GM19238 (cell line): Measurements from ENCODE around the gene C19orf81.

Experiments used
- DNase-seq: peaks from one replicate; pipeline ENCODE4 v3.0.0; 2011; ENCODE audit warnings: low spot score; ENCODE audit not compliant: insufficient read length

The C19orf81 gene

DNA sequence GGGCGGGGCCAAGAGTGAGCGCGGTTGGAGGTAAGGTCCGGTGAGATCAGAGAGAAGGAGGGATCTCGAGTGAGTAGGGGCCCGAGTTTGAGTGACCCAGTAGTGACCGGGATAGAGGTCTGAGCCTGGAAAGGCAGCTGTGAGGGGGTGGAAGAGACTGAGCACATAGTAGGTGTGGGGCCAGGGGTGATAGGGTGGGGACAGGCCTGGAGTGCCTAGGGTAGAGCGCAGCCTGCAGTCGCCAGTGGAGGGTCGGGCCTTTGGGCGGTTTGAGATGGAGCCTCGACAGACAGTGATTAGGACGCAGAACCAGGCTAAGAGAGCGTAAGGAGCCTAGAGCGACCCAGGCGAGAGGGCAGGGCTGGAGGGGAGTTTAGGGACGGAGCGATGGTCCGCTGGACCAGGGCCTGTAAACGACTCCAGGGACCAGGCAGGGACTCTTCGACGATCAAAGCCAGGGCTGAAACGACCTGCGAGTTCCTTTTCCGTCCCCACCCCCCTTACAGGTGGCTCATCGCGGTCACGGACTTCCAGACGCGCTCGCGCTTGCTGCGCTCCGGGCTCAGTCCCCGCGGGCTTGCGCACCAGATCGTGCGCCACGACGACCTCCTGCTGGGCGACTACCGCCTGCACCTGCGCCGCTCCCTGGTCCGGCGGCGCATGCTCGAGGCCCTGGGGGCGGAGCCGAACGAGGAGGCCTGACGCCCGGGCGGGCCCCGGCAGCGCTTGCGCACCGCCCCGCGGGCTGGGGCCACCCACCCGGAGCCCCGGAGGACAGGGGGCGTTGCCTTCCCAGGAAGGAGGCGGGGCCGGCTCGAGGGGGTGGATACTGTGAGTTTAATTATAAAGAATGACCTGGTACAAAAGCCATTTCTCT is 9.4 kb downstream of the C19orf81 start:
- no peak for DNase-seq

DNA sequence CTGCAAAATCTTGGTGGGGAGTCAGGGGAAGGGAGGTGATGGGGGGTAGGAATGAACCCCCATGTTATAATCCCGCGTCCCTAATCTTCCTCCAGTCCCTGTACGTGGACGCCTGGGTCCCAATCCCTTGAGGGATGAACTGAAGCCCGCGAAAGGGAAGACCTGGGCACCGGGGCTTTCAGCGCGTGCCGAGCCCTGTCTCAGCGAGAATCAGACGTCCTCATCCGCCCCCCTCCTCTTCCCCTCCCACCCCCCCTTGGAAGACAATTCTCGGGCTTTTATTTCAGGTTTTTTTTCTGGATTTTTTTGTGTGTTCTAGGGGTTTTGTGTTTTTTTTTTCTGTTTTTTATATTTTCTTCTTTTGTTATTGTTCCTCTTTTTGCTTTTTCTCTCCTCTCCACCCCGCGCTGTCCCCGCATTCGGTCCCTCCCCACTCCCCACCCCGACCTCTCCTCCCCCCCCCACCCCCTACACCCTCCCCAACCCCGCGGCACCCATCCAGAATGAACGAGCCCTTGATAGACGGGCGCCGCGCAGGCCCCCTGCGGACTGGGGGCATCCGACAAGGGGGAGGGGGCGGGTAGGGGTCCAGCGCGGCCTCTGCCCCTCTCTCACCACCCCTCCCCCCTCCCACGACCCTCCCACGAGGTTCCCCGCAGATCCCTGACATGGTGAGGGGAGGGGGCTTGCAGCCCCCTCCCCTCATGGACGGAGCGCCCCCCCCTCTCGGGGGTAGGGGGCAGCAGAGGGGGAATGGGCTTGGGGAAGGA is 10.3 kb downstream of the C19orf81 start:
- no peak for DNase-seq

DNA sequence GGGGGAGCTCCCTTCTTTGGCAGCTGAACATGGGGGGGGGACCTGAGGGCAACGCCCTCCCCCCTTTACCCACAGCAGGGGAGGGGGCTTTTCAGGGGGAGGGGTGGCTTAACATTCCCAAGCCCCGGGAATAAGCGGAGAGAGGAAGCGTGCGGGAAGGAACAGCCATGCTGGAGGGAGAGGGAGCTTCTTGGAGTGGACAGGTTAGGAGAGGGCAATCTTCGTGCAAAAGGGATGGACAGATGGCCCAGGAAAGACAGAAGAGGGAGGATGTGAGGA is 10.8 kb downstream of the C19orf81 start:
- DNase-seq, result no peak

DNA sequence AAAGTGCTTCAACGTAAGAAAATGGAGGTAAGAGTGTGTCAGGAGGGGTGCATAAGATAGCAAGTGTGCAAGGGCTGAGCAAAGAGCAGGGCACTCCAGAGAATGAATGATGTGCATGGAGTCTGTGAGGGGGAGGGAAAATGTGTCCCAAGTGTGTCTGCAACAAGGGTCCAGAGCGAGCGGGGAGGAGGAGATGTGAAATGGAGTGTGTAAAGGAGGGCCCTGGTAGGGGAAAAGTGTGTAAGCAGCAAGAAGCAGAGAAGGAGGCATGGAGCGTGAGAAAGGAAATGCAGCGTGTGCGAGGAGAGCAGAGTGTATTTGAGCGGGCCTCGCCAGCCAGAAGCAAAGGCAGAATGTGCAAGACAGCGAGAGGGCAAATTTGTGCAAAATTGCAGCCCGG is 11.8 kb downstream of the C19orf81 start:
- DNase-seq, result no peak

DNA sequence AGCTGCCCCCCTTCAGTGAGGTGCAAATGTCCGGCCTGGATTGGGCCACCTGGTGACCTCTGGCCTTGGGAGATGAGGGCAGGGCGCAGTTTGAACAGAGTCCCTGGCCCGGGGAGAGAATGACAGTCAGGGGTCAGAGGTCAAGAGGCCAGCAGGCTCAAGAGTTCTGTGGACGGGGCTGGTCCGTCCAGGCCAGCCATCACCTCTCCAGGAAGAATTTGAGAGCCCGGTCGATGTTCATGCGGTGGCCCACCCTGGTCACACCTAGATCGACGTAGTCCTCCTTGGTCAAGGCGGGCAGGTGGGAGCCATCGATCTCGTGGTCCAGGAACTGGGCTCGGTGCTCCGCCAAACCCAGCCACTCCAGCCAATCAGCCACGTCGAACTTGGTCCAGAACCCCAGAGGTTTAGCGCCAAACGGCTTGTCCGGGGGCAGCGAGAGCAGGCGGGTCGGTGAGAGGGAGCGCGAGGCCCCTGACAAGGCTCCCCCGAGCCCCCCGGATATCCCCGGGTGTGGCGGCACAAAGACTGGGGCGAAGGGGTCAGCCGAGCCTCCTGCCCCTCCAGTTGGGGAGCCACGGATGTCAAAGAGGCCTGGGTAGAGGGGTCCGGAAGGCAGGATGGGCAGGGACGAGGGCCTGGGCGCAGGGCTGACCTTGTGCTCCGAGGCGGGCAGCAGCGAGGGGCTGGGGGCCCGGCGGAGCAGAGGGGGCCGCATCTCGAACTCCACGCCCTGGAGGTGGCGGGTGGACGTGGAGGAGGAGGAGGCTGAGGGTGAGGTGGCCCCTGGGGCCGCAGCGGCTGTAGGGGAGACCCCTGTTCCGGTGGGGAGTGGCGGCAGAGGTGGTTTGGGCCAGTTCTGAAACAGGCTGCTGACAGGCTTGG is 12.8 kb downstream of the C19orf81 start:
- DNase-seq, result no peak

DNA sequence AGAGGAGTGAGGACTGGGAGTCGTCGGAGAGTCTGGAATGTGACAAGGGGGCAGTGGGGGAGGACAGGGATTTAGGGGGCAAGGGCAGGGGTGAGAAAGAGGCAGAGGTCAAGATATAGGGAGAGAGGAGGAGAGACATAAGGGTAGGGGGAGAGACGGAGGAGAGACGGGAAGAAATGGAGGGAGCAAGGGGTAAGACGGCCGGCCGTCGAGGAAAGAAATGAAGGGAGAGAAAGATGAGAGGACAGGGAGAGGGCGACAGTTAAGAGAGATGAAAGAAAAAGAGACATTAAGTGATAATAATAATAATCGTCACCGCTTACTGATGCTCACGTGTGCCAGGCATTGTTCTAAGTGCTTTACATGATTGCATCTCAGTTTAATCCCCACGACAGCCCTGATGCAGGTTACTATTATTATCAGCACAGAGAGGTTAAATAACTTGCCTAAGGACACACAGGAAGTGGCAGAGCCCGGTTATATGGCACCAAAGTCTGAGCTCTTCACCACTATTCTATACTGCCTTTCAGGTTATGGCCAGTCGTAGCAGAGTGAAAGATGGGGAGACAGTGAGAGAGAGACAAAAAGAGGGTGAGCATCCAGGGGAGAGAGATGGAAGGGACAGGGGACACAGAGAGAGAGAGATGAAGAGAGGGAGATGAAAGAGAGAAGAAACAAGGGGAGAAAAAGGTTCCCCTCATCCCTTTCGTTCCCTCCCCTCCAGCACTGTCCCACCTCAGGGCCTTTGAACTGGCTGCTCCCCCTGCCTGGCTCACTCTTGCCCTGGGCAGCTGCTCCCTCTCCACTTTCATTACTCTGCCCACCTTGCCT is 13.6 kb downstream of the C19orf81 start:
- DNase-seq, result no peak

DNA sequence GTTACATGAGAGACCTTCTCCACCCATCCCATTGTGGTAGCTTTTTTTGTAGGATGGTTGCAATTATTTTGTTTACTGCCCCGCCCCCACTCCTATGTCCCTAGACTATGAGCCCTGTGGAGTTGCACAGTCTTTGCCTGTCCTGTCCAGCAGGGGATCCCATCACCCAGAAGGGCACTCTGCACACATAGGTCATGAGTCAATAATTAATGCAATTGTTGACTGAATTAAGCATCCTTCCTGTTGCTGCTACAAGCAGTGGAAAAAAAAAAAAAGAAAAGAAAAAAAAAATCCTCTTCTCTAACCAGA is 14.2 kb downstream of the C19orf81 start:
- no peak for DNase-seq

DNA sequence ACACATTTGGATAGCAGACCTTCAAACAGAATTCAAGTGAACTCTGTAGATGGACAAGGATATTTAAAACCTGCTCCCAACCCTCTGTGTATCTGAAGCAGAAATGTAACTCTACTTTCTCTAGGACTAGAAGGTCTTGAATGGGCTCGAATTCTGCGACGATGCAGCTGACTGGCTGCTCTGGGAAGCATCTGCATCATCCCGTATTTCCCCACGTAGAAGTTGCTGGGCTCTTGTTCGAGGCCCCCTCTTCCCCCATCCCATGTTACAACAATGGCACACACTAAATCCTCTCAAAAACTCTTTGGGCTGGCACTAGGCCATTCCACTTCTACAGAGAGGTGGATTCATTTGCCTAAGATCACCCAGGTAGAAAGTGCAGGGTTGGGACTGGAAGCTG is 15.0 kb downstream of the C19orf81 start:
- DNase-seq, result no peak

DNA sequence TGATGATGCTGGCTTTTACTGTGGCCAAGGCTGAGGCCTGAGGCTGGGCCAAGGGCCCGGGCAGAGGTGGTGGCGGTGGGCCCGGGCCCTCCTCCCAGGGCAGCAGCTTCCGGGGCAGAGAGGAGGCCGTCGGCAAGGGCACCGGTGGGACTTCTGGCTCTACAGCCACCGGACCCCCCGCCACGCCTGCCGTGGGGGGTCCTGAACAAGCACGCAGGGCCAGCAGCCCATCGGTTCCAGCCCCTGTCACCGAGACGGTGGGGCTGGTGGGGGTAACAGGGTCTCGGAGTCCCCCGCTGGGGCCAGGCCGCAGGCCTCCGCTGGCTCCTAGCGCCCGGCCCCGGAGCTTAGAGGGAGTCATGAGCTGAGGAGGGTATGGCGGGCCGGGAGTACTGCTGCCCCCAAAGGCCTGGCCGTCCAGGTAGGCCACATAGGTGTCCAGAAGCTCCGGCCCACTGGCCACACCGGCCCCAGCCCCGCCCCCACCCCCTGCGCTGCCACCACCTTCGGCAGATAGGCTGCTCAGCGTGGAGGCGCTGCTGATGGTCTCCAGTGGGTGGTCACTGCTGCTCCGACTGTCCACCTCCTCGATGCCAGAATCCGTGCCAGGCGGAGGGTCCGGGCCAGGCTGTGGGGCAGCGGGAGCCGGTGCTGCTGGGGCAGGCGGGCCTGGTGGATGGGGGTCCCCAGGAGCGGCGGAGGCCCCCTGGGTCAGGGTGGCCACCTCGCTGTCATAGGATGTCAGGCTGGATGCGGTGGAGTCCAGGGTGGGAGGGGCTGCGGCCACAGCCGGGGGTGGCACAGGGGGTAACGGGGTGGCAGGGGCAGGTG is 17.3 kb downstream of the C19orf81 start:
- no peak for DNase-seq

DNA sequence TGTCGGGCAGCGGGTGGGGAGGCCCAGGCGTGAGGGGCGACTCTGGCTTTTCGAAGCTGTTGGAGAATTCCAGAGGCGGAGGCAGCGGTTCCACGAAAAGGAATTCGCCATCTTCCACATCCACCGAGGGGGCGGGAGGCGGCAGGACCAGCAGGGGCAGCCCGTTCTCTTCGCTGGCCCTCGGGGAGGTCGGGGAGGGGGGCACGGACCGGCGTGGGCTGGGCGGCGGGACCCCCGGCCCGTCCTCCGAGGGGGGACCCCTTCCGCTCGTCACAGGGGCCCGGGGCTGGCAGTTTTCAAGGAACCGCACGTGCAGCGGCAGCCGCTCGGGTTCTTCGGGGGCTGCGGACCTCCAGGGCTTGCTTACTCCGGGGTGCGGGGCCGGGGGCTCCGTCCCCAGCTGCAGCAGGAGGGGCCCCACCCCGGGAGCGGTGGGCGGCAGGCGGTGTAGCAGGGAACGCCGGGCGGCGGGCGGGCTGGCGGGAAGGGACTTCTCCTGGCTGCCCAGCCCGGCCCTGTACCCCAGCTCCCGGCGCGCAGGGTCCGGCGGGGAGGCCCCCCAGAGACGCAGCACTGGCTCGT is 18.0 kb downstream of the C19orf81 start:
- no peak for DNase-seq

DNA sequence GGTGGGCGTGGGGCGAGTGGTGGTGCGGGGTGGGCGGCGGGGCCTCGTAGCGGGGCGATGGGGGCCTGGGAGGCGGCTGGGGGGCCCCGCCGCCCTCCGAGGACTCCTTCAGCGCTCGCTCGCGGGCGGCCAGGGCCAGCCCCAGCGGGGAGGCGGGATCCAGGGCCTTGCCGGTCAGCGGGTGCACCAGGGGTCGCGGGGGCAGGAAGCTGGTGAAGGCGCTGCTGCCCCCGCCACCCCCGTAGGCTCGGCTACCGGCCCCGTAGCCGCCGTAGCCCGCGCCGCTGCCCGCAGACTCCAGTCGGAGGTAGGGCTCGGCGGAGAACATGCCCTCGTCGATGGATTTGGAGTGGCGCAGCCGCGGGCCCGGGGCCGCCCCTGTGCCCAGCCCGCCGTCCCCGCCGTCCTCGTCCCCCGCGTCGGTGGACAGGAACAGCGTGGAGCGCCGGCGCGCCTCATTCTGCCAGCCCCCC is 18.6 kb downstream of the C19orf81 start:
- DNase-seq, result no peak

DNA sequence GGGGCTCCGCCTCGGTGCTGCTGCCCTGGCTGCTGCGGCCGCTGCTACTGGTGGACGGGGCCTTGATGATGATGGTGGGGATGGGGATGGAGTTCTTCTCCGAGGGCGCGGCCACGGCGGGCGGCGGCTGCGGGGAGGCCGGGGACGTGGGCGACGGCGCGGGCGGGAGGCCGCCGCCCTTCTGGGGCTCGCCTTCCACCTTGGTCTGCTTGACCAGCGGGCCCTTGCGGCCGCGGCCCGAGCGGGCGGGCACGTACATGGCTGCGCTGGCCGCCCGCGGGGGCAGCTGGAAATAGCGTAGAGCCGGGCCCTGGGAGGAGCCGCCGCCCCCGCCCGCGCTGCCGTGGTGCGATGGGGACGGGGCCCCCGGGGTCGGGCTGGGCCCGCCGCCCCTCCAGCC is 19.2 kb downstream of the C19orf81 start:
- DNase-seq, result no peak

DNA sequence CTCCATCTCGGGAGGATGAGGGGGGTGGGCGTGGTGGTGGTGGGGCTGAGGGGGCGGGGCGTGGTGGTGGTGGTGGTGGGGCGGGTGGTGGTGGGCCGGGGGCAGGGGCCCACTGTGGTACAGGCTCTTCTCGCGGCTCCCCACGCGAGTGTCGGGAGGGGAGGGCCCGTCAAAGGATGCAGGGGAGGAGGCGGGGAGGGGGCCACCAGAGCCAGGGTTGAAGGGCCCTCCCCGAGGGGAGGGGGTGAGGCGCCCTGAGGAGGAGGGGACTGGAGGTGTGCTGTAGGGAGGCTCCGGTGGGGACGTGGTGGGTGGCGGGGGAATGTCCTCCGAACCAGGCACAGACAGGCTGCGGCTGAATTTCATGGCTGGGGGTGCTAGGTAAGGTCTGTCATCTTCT is 19.6 kb downstream of the C19orf81 start:
- no peak for DNase-seq

DNA sequence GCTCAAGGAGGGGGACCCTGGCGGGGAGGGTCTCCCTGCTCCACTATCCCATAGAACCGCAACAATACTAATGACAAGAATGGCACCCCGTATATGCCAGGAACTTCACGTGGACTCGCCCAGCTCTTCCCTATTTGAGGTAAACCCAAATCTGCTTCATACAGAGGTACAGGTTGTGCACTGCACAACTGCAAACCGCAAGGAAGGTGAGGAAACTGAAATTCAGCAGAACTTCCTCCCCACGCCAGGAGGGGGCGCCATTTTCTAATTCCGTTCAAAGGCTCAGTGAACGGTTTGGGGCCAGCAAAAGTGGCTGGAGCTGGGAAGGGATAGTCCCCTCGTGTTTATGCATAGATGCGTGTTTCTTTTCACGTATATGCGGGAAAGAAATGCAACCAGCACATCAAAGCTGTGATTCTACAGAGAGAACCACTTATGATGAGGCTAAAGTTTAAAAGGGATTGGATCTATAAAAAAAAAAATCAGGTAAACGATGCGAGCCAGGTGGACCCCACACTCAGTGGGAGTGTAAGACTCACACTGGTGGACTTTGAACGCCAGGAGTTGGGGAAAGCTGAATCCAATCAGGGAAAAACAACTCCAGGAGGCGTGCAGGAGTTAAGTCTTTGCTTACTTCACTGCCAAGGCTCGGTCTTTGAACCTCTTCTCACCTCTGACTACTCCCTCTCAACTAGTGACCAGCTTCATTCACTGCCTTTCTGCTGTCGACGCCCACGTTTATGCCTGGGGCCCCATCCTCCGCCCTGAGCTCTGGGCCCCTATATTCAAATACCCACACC is 20.3 kb downstream of the C19orf81 start:
- DNase-seq, result no peak

DNA sequence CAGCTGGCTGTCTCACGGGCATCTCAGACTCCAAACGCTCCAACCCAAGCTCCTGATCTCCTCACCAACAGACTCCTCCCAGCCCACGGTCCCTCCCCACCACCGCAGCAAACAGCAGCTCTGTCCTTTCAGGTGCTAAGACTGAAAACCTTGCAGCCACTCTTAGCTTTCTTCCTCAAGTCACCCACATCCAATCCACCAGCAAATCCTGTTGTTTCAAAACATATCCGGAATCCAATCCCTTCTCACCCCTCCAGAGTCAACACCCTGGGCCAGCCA is 20.8 kb downstream of the C19orf81 start:
- DNase-seq, result no peak

DNA sequence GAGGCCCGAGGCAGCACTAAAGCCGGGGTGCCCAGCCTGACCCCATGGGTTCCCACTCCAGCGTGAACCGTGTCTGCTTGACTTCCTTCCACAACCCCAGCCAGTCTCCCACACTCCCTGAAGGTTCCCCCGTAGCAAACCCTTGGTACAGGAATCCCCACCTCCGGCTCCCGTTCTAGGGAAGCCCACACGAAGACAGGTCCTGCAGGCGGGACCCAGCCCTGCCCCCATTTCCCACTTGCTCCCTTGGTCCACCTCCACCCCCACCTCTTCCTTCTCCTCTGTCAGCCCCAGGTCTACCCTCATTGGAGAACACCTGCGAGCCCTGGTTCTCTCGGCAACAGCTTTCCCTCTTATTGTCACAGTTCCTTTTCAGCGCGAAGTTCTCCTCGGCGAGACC is 23.9 kb downstream of the C19orf81 start:
- no peak for DNase-seq

DNA sequence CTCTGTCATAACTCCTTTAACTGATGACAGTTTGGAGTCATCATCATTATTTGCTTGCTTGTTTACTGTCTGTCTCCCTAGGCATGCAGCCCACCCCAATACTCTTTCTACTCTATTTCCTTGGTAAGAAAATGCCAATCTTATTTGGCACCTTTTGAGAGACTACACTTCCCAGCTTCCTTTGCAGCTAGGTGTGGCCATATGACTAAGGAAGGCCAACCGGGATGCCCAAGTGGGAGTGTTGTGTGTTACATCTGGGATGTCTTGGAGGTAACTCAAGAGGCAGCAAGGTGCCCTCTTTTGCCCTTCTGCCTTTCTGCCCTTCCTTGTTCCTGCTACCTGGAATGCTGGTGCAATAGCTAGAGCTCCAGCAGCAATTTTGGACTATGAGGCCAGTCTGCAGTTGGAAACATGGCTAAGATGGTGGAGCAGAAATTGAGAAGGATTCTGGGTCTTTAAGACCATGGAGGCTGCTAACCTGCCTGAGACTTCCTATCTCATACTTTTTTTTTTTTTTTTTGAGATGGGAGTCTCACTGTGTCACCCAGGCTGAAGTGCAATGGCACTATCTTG is 27.5 kb downstream of the C19orf81 start:
- DNase-seq, result no peak

DNA sequence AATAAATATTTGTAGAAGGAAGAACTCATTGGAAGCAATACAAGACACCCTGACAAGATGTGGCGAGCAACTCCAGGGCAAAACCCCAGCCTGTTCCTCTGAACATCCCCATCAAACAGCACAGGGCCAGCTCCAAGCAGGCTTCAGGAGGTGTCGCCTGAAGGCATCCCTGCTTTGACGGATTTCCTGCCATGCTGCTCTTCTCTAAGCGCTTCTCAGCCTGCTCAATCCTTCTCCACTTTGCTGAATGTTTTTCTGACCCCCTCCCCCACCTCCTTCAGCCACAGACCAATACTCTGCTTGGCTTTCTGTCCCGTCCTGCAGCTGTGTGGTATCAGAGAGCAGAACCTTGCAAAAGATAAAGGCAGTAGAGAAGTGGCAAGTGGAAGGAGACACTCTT is 28.4 kb downstream of the C19orf81 start:
- no peak for DNase-seq

DNA sequence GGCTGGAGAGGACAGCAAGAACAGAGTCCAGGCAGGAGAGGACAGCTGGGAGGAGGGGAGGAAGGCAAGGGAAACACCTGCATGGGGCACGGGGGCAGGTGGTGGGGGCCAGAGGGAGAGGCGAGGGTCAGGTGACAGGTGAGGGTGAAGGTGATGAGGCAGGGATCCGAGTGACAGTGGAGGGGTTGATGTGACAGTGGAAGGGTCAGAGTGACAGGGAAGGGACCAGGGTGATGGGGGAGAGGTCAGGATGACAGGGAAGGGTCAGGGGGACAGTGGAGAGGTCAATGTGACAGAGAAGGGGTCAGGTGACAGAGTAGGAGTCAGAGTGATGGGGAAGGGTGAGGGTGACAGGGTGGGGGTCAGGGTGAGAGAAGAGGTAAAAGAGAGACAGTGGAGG is 29.1 kb downstream of the C19orf81 start:
- no peak for DNase-seq
